HepG2 (cell line): Measurements from ENCODE around the gene KDM6B. TPM values are rescaled to one million over a fixed set of nuclear protein-coding genes. Genes with fewer than 3 reads are reported as not detected.

Experiments used
- CHD2 ChIP-seq: IDR thresholded peaks from 2 replicates; pipeline ENCODE4 v1.6.1; 2011; ENCODE audit warnings: low read depth, low read length, improper control_type of control experiment
- ELF3 ChIP-seq: IDR thresholded peaks from 2 replicates; pipeline ENCODE4 v1.6.1; 2016; ENCODE audit warnings: missing genetic modification reagents, missing compliant biosample characterization
- IRF2 ChIP-seq: IDR thresholded peaks from 2 replicates; pipeline ENCODE4 v1.6.1; 2018; ENCODE audit warnings: missing genetic modification reagents, missing compliant biosample characterization
- MIER3 ChIP-seq: IDR thresholded peaks from 2 replicates; pipeline ENCODE4 v1.6.1; 2016; ENCODE audit warnings: missing compliant biosample characterization, borderline replicate concordance
- NFYB ChIP-seq: sonication (generic); formaldehyde crosslinking; IDR thresholded peaks from 2 replicates; pipeline ENCODE4 v1.4.0; 2020; ENCODE audit warnings: missing genetic modification reagents
- NRL ChIP-seq: sonication (generic); formaldehyde crosslinking; IDR thresholded peaks from 2 replicates; pipeline ENCODE4 v1.5.0; 2020; ENCODE audit warnings: missing genetic modification reagents, mild to moderate bottlenecking, moderate library complexity, borderline replicate concordance
- PAWR ChIP-seq: sonication (generic); formaldehyde crosslinking; IDR thresholded peaks from 2 replicates; pipeline ENCODE4 v1.4.0; 2020; ENCODE audit warnings: missing genetic modification reagents, mild to moderate bottlenecking, borderline replicate concordance
- PRMT3 ChIP-seq: sonication (generic); formaldehyde crosslinking; IDR thresholded peaks from 2 replicates; pipeline ENCODE4 v1.8.1; 2022; ENCODE audit warnings: low read depth, mild to moderate bottlenecking, moderate library complexity, missing genetic modification reagents, borderline replicate concordance
- REL ChIP-seq: sonication (generic); formaldehyde crosslinking; conservative IDR thresholded peaks from 2 replicates; pipeline ENCODE4 v1.8.0; 2022; ENCODE audit warnings: mild to moderate bottlenecking, missing genetic modification reagents, moderate library complexity
- RFX1 ChIP-seq: fragments of 450-650 bp; IDR thresholded peaks from 2 replicates; pipeline ENCODE4 v1.6.1; 2017
- TCF12 ChIP-seq, 2 experiments: fragments of 450-650 bp in 1 of 2; sonication (generic) in 1 of 2; formaldehyde crosslinking in 1 of 2; IDR thresholded peaks; 2 replicates each; pipeline versions ENCODE4 v1.6.1 to v1.8.0; 2017 to 2022; ENCODE audit warnings: antibody characterized with exemption in 1 of 2, mild to moderate bottlenecking in 1 of 2, missing genetic modification reagents in 1 of 2, moderate library complexity in 1 of 2
- ZFP1 ChIP-seq: IDR thresholded peaks from 2 replicates; pipeline ENCODE4 v1.6.1; 2016
- ZFP36 ChIP-seq: fragments of 150-350 bp; IDR thresholded peaks from 2 replicates; pipeline ENCODE4 v1.6.1; 2018; ENCODE audit warnings: borderline replicate concordance, low read length, low read depth; ENCODE audit not compliant: partially characterized antibody
- ZFP62 ChIP-seq: sonication (generic); formaldehyde crosslinking; IDR thresholded peaks from 2 replicates; pipeline ENCODE4 v1.4.0; 2020; ENCODE audit warnings: missing genetic modification reagents
- ZNF280D ChIP-seq: sonication (generic); formaldehyde crosslinking; IDR thresholded peaks from 2 replicates; pipeline ENCODE4 v1.5.1; 2020; ENCODE audit warnings: mild to moderate bottlenecking, missing genetic modification reagents
- ZNF430 ChIP-seq: sonication (generic); formaldehyde crosslinking; IDR thresholded peaks from 2 replicates; pipeline ENCODE4 v1.9.0; 2021; ENCODE audit warnings: mild to moderate bottlenecking, missing genetic modification reagents
- ZNF646 ChIP-seq: sonication (generic); formaldehyde crosslinking; IDR thresholded peaks from 2 replicates; pipeline ENCODE4 v1.9.0; 2021; ENCODE audit warnings: mild to moderate bottlenecking, missing genetic modification reagents
- ZSCAN31 ChIP-seq: sonication (generic); formaldehyde crosslinking; IDR thresholded peaks from 2 replicates; pipeline ENCODE4 v1.5.0; 2020; ENCODE audit warnings: low read depth, mild to moderate bottlenecking, missing genetic modification reagents
- polyA plus RNA-seq, 8 experiments: library from polyadenylated mRNA; depleted of rRNA in 3 of 8; stranded (reverse) in 7 of 8; unstranded in 1 of 8; fragments of >200 nt; fragmentation: Illumina TruSeq in 4 of 8; extraction: Trizol in 4 of 8; gene quantifications; 2 replicates each; pipeline versions ENCODE4 v1.2.1 to v1.2.3, GENCODE V29; 2011 to 2016; ENCODE audit warnings: low read depth in 4 of 8, missing spikeins in 1 of 8, mixed read lengths in 1 of 8; ENCODE audit not compliant: insufficient read depth in 1 of 8
- total RNA-seq, 5 experiments: library from RNA; depleted of rRNA; stranded (reverse); fragments of >200 nt; fragmentation: Illumina TruSeq; extraction: Trizol; gene quantifications; 2 replicates each; pipeline ENCODE4 v1.2.3, GENCODE V29; 2016; ENCODE audit warnings: low read depth in 1 of 5
- TF ChIP-seq, protein P1 (sequence below): sonication (generic); formaldehyde crosslinking; IDR thresholded peaks from 2 replicates; pipeline ENCODE4 v1.8.0; 2022; ENCODE audit warnings: missing genetic modification reagents, low read depth, mild to moderate bottlenecking, borderline replicate concordance

KDM6B gene
- total and polyA plus RNA-seq, 2 of the 13 experiments (the other 11 are each of a cell fraction or from before 2014, with no cell fraction given) = 1.3 to 2.1 TPM

GRCh38 chr17:7857713-7858521 lies 23.9 kb downstream of the KDM6B start, which contains the start of gene CYB5D1 (continued):
- TF ChIP-seq PRMT3 (CRISPR knock-in tag) = no peak
- no peak for TF ChIP-seq ELF3
- TF ChIP-seq, protein P1, sequence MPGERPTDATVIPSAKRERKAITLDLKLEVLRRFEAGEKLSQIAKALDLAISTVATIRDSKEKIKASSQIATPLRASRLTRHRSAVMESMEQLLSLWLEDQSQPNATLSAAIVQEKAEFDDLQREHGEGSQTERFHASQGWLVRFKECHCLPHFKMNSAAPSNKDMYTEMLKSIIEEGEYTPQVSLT = no peak
- TF ChIP-seq ZNF646 (CRISPR knock-in tag) = no peak
- TF ChIP-seq NRL = peak; percentile 14; the same call in 1 of the 2 replicates
- no peak for TF ChIP-seq NFYB (CRISPR knock-in tag)
- no peak for TF ChIP-seq CHD2
- no peak for TF ChIP-seq ZNF280D (CRISPR knock-in tag)
- TF ChIP-seq RFX1 = peak; percentile 26; the same call in 1 of the 2 replicates
- peak; percentile 22 for TF ChIP-seq ZSCAN31 (CRISPR knock-in tag)
- TF ChIP-seq IRF2 (CRISPR knock-in tag) = peak; percentile 71
- no peak for TF ChIP-seq TCF12 (IDR thresholded peaks at IDR 0.05)
- TF ChIP-seq TCF12 (CRISPR knock-in tag; IDR thresholded peaks at IDR 0.05) = peak; percentile 31; the same call in 1 of the 2 replicates
- no peak for TF ChIP-seq ZFP1 (CRISPR knock-in tag)
- TF ChIP-seq ZFP62 (CRISPR knock-in tag) = no peak
- TF ChIP-seq ZNF430 (CRISPR knock-in tag) = 0 out of 2 replicates have a peak, but pooled peaks have one; percentile 20
- TF ChIP-seq MIER3 (CRISPR knock-in tag) = peak; percentile 33; the same call in 1 of the 2 replicates
- TF ChIP-seq PAWR (CRISPR knock-in tag) = no peak
- TF ChIP-seq ZFP36 = no peak
- TF ChIP-seq REL (CRISPR knock-in tag) = no peak
